ENCODE measurements around the gene CTAG2.

The CTAG2 gene

GRCh38 chrX:154655786-154656185, 2.4 kb upstream of the CTAG2 start:
- ChIA-PET CTCF (no interaction called here), POLR2A (no interaction called here)
- DNase-seq (ENCODE audit: low read depth, low spot score) = no peak
- TF ChIP-seq CTCF (IDR thresholded peaks at IDR 0.05; ENCODE audit: insufficient read depth, low read length, missing control alignments) = no peak
- H3K4me3 ChIP-seq (ENCODE audit: low read depth, low read length) = no peak overlapping the region

DNA sequence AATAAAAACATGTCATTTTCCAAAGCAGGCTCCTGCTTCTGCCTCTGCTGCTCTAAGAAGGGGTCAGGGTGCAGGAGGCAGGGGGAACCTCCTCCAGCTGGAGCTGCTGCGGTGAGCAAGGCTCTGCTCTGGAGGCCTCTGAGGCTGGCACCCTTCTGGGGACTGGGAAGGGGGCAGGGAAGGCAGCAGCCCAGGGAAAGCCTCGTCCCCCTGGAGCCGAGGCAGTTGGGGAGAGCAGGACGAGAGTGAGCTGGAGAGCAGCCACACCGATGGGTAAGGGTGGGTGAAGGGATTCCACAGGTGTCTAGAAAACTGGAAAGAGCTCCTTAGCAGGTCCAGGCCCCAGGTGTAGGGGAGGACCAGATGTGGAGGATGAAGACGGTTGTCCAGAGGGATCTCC, 2.0 kb upstream of the CTAG2 start:
- ChIA-PET CTCF (no interaction called here), POLR2A (no interaction called here)
- TF ChIP-seq CTCF (IDR thresholded peaks at IDR 0.05; ENCODE audit: insufficient read depth, low read length, missing control alignments) = no peak
- H3K4me3 ChIP-seq (ENCODE audit: low read depth, low read length) = no peak overlapping the region
- no peak for DNase-seq (ENCODE audit: low read depth, low spot score)

DNA sequence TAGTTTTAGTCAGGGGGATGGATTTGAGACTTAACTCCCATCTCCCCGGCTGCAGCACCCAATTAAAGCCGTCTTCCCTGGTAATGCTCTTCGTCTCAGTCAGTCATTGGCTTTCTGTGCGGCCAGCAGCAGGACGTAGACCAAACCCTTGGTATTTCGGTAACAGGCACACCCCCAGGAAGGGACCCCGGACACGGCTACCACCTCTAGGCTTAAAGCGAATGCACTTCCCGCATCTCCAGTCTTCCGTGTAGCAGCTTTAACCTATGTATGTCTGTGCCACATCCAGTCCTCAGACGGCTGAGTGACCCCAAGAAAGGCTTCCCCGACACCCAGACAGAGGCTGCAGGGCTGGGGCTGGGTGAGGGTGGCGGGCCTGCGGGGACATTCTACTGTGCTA, 1.5 kb upstream of the CTAG2 start:
- no peak overlapping the region for H3K4me3 ChIP-seq (ENCODE audit: low read depth, low read length)
- CTCF ChIA-PET = no interaction called here

GRCh38 chrX:154654372-154654771, 993 bp upstream of the CTAG2 start:
- POLR2A ChIA-PET = no interaction called here
- TF ChIP-seq CTCF (IDR thresholded peaks at IDR 0.05; ENCODE audit: insufficient read depth, low read length, missing control alignments) = no peak

More for the DNA sequence above, 1.5 kb upstream of the CTAG2 start:
- no peak for DNase-seq (ENCODE audit: low read depth, low spot score)
- TF ChIP-seq CTCF (IDR thresholded peaks at IDR 0.05; ENCODE audit: insufficient read depth, low read length, missing control alignments) = no peak
- POLR2A ChIA-PET = no interaction called here

GRCh38 chrX:154653048-154653401, 354 bp downstream of the CTAG2 start:
- no peak for DNase-seq (ENCODE audit: low read depth, low spot score)
- no peak overlapping the region for H3K4me3 ChIP-seq (ENCODE audit: low read depth, low read length)
- ChIA-PET CTCF (no interaction called here), POLR2A (no interaction called here)
- TF ChIP-seq CTCF (IDR thresholded peaks at IDR 0.05; ENCODE audit: insufficient read depth, low read length, missing control alignments) = no peak

More at GRCh38 chrX:154654372-154654771, 993 bp upstream of the CTAG2 start:
- CTCF ChIA-PET = no interaction called here
- no peak for DNase-seq (ENCODE audit: low read depth, low spot score)
- H3K4me3 ChIP-seq (ENCODE audit: low read depth, low read length) = no peak overlapping the region

GRCh38 chrX:154652311-154653047, 900 bp downstream of the CTAG2 start:
- no peak overlapping the region for H3K4me3 ChIP-seq (ENCODE audit: low read depth, low read length)
- POLR2A ChIA-PET = no interaction called here
- no peak for DNase-seq (ENCODE audit: low read depth, low spot score)
- no peak for TF ChIP-seq CTCF (IDR thresholded peaks at IDR 0.05; ENCODE audit: insufficient read depth, low read length, missing control alignments)
- CTCF ChIA-PET = no interaction called here
